ENCODE data around the gene MAP1LC3A.

DNA sequence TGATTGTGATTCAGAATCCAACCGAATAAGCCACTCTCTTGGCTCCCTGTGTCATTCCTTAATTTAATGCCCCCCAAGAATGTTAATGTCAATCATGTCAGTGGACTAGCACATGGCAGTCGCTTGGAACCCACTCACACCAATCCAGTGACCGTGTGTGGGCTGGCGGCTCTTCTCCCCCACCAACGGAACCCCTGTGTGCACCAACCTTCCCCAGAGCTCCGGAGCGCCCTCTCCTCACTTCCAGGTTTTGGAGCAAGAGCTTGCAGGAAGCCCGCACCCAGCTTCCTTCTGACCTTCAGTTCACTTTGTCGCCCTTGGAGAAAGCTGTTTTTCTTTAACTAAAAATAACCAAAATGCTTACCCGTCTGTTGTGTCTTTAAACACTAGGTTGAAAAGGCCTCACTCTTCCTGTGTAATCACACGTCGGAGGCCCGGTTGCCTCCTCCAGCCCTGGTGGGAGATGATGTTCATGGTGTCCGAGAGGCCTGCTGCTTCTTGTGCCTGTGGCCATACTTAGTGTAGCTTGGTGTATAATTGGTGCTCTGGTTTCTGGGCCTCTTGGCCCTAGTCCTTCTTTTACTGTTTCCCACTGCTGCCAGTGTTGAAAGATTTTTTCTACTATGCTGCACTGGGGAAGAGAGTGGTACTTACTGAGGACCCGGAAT lies 17.8 kb upstream of the MAP1LC3A start:
- TF ChIP-seq, protein P1, sequence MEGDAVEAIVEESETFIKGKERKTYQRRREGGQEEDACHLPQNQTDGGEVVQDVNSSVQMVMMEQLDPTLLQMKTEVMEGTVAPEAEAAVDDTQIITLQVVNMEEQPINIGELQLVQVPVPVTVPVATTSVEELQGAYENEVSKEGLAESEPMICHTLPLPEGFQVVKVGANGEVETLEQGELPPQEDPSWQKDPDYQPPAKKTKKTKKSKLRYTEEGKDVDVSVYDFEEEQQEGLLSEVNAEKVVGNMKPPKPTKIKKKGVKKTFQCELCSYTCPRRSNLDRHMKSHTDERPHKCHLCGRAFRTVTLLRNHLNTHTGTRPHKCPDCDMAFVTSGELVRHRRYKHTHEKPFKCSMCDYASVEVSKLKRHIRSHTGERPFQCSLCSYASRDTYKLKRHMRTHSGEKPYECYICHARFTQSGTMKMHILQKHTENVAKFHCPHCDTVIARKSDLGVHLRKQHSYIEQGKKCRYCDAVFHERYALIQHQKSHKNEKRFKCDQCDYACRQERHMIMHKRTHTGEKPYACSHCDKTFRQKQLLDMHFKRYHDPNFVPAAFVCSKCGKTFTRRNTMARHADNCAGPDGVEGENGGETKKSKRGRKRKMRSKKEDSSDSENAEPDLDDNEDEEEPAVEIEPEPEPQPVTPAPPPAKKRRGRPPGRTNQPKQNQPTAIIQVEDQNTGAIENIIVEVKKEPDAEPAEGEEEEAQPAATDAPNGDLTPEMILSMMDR (IDR thresholded peaks at IDR 0.05) = no peak
- no peak for TF ChIP-seq EZH2 (IDR thresholded peaks at IDR 0.05; ENCODE audit: borderline replicate concordance, insufficient read depth, low read depth, low read length, poor library complexity, severe bottlenecking)

All from B cell (primary cell).